OCI-LY1 (cell line): ENCODE measurements around the gene DIRAS2.

ENCODE experiments used
- EZH2 ChIP-seq: fragments of 200-600 bp; sonication (generic), shearing (Covaris generic); IDR thresholded peaks from 2 replicates; pipeline ENCODE4 v1.8.0; 2017; ENCODE audit warnings: borderline replicate concordance, mixed run types, mild to moderate bottlenecking, antibody characterized with exemption, low read length, moderate library complexity, mixed read lengths
- TF ChIP-seq, protein P1 (sequence below): fragments of 200-600 bp; sonication (generic), shearing (Covaris generic); IDR thresholded peaks from 2 replicates; pipeline ENCODE4 v1.5.1; 2017; ENCODE audit warnings: mild to moderate bottlenecking, antibody characterized with exemption, low read length, moderate library complexity, mixed read lengths

DNA sequence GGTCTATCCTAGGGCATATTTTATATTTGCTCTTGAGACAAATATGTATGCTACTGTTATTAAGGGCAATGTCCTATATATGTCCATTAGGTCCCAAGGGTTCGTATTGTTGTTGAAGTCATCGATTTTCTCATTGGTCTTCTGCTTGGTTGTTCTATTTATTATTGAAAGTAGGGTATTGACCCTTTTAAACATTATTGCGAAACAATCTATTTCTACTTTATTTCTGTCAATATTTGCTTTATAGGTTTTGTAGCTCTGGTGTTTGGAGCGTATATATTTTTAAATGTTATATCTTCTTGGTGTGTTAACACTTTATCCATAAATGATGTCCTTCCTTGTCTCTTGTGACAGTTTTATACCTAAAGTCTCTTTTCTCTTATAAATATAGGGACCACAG is 16.2 kb upstream of the DIRAS2 start:
- TF ChIP-seq, protein P1, sequence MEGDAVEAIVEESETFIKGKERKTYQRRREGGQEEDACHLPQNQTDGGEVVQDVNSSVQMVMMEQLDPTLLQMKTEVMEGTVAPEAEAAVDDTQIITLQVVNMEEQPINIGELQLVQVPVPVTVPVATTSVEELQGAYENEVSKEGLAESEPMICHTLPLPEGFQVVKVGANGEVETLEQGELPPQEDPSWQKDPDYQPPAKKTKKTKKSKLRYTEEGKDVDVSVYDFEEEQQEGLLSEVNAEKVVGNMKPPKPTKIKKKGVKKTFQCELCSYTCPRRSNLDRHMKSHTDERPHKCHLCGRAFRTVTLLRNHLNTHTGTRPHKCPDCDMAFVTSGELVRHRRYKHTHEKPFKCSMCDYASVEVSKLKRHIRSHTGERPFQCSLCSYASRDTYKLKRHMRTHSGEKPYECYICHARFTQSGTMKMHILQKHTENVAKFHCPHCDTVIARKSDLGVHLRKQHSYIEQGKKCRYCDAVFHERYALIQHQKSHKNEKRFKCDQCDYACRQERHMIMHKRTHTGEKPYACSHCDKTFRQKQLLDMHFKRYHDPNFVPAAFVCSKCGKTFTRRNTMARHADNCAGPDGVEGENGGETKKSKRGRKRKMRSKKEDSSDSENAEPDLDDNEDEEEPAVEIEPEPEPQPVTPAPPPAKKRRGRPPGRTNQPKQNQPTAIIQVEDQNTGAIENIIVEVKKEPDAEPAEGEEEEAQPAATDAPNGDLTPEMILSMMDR = no peak
- TF ChIP-seq EZH2 = no peak
